Stimulated activated CD4-positive, alpha-beta T cell treated with anti-CD3 and anti-CD28 coated beads, Interleukin-1b, Interleukin-23, amount 100 ng/mL, for 1 hour (primary cell): ENCODE results near the gene FHAD1.
A peak's percentile ranks its signal among the peaks of the same experiment; 100 is the strongest.
"Not testable (repeated sequence)": the region's sequence is repeated elsewhere in the genome, so short reads cannot be mapped to it uniquely, and the experiment has no call there.

Source experiments
- DNase-seq, 2 donors: peaks; one replicate each; pipeline ENCODE4 v3.0.0-alpha.2; 2020; ENCODE audit warnings: low read depth in 2 of 2

FHAD1 gene

DNA sequence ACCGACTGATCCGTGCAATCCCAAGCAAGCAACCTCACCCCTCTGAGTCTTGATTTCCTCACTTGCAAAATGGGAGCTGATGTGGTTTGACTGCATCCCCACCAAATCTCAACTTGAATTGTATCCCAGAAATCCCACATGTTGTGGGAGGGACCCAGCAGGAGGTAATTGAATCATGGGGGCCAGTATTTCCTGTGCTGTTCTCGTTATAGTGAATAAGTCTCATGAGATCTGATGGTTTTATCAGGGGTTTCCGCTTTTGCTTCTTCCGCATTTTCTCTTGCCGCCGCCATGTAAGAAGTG lies 58.4 kb downstream of the FHAD1 start:
- DNase-seq, result no peak

DNA sequence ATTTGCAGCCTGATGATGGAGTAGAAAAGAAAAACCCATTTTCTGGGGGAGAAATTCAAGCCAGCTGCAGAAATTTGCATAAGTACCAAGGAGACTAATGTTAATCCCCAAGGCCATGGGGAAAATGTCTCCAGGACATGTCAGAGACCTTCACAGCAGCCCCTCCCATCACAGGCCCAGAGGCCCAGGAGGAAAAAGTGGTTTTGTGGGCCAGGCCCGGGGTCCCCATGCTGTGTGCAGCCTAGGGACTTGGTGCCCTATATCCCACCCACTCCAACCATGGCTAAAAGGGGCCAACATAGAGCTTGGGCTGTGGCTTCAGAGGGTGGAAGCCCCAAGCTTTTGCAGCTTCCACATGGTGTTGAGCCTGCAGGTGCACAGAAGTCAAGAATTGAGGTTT lies 59.3 kb downstream of the FHAD1 start:
- not testable (repeated sequence) for DNase-seq

DNA sequence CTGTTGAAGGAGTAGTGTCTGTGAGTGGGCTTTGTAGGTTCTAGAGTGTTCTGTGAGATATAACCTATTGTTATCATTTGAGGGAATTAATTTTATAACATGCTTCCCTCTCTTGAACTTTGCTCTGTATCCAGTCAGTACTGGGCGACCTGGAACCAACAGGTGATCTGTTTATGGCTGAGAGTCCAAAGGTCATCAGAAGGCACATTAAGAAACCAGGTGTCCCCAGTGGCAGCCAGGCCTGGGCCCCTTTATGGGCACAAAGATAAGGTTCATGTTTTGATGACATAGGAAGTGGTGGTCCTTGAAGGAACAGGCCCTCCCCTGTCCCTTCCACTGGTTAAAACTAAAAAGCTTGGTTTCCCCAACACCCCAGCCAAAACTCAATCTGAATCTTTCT lies 61.1 kb downstream of the FHAD1 start:
- DNase-seq, result no peak

DNA sequence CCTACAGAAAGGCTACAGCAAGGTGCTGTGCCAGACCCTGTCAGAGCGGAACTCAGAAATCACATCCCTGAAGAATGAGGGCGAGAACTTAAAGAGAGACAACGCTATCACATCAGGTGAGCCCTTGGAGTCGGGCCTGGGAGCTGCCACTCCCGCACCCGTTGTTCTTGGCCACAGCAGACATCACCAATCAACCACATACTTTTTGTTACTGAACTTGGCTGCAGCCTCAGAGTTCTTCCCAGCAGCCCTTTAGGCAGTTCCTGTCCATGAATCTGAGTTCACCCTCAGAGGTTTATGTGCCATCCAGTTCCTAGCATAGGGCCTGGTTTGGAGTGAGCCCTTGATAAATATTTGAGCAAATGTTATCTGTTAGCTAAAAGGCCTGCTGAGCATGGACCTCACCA lies 61.6 kb downstream of the FHAD1 start:
- DNase-seq, result no peak

DNA sequence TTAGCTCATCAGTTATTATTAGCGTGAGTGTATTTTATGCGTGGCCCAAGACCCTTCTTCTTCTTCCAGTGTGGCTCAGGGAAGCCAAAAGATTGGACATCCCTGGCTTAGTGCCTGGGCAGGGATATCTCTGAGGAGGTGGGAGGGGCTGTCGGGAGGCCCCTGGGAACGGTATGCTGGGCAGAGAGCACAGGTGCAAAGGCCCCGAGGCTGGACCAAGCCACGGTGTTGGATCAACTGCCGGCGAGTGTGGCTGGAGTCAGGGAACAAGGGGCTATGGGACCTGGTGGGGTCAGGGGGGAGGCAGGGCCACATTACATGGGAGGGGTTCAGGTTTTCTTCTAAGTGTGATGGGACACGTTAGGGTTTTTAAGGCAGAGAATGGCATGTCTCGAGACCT lies 62.7 kb downstream of the FHAD1 start:
- DNase-seq, result no peak

DNA sequence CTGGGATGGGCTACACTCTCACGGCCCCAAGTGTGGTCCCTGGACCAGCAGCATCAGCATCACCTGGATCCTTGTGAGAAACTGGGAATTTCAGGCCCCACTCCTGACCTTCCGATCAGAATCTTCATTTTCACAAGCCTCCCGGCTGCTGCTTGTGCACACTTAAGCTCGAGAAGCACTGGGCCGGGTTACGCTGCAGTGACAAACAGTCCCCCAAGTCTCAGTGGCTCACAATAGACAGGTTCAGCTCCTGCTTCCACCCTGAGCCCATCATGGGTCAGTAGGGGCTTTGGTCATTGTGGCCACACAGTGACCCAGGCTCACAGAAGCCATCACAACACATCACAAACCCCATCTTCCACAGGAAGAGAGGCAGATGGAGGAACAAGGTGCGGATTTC lies 63.5 kb downstream of the FHAD1 start:
- no peak for DNase-seq

DNA sequence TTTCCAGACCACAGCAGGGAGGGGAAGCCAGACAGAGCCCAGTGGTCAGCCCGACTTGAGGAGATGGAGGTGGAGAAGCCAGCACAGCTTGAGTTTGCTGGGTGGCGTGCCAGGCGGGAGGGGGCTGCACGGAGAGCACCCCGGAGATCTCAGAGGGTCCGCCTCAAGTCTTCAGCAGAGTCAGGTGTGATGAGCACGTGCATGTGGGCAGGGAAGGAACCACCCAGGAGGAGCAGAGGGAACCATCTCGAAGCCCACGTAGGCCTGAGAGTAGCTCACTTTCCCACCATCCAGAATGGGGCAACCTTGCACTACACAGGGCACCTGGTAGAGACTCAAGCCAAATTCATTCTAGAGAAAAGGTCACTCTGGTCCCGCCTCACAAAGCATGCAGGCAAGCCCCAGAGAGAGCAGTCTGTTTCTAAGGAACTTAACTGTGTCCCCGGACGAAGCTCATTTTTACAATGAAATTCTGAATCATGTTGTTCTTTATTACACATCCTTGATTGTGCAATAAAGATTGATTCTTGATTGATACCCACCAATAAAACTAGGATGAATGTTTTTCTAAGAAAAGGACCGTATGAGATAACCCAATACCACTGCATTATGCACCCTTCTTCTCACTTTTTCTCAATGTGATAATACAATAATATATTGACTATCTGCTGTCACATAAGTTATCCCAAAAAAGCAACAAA lies 64.2 kb downstream of the FHAD1 start:
- DNase-seq, result no peak

DNA sequence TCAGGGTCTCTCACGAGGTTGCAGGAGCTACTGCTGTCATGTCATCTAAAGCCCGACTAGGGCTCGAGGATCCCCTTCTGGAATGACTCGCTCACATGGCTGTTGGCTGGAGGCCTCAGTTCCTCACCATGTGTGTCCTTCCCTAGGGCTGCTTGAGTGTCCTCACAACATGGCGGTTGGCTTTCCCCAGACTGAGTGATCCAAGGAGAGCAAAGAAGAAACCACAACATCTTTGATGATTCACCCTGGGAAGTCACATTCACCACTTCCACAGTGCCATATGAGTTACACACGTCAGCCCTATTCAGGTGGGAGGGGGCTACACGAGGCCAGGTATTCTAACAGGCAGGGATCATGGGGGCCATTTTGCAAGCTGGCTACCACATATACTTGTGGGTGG lies 64.9 kb downstream of the FHAD1 start:
- DNase-seq, result no peak

DNA sequence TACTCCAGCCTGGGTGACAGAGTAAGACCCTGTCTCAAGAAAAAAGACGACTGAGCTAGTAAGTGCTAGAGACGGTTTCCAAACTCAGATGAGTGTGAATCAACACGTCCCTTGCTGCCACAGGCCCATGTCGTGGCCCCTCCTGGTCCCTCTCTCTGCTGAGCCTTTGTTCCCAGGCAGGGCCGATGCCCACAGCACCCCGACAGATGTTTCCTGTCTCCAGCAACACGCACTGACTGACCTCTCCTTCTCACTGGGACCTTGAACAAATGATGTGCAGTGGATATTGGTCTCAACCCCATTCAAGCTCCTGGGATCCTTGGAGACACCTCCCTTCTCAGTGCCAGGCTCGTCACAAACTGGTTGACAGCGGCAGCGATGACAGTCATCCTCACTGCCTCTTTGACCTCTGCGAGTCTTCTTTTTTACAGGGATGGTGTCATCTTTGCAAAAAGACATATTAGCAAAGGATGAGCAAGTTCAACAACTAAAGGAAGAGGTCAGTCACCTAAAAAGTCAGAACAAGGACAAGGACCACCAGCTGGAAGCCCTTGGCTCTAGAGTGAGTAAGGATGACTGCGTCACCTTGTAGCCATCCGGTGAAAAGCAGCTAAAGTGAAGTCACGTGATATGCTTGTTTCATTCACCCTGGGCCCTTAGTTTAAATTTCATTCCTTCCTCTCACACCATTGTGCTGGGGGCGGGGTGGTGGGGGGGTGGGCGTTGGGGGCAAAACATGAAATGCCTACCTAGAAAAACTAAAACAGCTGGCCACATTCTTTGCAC lies 65.8 kb downstream of the FHAD1 start:
- no peak for DNase-seq

DNA sequence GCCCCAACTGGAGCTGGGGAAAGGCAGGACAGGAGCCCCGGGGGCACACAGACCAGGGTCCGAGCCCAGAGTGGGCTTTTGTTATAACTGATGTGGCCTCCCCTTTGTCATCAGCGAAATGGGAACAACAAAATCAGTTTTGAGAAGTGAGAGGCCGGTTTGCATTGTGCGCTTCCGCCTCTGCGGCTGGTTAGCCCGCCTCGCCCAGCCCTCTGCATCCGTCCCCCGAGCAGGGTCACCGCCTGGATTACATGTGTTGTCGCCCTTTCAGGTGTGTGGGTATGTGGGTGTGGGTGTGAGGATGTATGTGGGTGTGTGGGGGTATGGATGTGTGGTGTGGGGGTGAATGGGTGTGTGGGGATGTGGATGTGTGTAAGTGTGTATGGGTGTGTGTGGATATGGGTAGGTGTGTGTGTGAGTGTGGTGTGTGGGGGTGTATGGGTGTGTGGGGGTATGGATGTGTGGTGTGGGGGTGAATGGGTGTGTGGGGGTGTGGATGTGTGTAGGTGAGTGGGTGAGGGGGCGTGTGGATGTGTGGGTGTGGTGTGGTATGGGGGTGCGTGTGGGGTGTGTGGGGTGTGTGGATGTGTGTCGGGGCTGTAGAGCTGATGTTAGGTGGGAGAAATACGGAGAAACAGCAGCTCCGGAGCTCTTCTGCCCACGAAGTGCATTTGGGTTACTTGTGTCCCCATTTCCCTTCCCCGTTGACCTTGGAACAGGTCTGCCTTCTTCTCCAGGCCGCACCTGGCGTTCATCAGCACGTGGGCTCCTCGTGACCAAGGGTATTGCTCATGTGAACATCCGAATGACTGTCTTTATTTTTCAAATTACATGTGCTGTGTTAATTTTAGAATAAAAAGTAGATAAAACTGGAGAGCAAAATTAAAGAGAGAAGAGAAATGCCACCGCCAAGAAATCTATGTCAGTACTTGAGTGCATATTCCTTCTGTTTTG lies 67.6 kb downstream of the FHAD1 start:
- DNase-seq, result no peak

DNA sequence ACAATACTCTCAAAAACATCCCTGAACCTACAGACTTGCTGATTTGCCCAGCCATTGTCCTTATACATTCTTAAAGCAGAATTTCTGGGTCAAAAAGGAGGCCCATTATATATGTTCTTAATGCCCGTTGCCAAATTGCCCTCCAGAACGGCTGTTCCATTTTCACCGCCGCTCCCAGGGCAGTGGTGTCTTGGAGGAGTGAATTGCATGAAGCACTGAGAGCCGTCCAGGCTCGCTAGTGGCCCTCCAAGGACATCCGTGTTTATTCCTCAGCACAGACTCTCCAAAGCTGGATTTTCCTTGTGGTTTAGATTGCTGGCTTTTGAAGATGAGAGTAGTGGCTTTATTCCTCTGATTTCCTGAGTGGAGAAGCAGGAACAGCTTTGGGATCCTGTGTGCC lies 68.8 kb downstream of the FHAD1 start:
- no peak for DNase-seq

DNA sequence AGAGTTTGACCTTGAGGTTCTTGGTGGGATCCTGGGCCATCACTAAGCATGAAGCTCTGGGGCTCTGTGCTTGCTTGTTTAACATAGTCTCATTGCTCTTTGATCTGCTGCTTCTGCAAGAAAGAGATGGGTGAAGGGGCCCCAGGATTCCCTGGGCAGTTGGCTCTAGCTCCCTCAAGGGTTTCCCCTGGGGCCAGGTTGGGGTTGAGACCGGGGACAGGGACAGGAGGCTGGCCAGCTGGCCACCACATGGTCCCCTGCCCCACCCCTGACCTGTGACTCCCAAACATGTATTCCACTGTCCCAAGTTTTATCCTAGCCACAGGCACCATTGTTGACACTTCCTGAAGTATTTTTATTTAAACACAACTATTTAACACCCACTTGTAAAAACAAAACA lies 69.5 kb downstream of the FHAD1 start:
- DNase-seq, result no peak

DNA sequence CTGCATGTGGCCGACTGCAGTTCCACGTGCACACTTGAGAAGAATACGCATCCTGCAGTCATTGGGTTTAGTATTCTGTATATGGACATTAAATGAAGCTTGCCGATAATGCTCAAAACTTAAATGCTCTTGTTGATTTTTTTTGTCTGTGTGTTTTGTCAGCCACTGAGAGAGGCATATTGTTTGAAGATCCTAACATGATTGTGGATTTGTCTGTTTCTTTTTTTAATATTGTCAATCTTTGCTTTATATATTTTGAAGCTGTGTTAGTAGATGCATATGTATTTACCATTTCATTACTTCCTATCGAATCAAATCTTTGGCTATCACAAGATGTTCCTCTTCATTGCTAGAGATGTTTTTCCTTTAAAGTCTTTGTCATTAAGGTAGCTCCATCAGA lies 73.2 kb downstream of the FHAD1 start:
- DNase-seq, result no peak

DNA sequence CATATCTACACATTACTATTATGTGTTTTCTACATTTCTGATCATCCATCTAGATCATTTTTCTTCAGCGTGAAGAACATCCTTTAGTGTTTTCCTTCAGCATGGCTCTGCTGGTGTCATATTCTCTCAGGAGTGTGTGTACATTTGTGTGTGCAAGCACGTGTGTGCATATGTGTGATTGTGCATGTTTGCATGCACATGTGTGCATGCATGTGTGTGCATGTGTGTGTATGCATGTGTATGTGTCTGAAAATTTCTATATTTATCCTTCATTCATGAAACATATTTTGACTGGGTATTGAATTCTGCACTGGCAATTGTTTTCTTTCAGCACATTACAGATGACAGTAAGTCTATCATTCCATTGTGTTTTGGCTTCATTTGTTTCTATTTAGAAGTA lies 74.6 kb downstream of the FHAD1 start:
- DNase-seq, result no peak

DNA sequence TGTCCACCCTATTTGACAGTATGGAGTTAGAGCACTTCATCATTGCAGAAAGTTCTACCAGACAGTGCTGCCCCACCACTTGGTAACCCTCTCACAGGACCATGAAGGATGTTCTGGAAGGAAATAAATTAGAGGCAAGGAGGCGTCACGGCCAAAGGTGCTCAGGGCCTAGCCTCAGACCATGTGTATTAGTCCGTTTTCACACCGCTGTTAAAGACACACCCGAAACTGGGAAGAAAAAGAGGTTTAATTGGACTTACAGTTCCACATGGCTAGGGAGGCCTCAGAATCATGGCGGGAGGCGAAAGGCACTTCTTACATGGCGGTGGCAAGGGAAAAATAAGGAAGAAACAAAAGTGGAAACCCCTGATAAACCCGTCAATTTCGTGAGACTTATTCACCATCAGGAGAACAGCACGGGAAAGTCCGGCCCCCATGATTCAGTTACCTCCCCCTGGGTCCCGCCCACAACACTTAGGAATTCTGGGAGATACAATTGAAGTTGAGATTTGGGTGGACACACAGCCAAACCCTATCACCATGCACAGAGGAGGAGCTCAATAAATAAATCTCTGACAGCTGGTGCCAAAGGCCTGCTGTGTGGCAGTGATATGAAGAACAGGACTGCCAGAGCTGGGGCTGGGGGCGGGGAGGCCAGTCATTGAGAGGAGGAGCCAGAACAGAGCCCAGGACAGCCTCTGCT lies 75.8 kb downstream of the FHAD1 start:
- DNase-seq, result no peak

DNA sequence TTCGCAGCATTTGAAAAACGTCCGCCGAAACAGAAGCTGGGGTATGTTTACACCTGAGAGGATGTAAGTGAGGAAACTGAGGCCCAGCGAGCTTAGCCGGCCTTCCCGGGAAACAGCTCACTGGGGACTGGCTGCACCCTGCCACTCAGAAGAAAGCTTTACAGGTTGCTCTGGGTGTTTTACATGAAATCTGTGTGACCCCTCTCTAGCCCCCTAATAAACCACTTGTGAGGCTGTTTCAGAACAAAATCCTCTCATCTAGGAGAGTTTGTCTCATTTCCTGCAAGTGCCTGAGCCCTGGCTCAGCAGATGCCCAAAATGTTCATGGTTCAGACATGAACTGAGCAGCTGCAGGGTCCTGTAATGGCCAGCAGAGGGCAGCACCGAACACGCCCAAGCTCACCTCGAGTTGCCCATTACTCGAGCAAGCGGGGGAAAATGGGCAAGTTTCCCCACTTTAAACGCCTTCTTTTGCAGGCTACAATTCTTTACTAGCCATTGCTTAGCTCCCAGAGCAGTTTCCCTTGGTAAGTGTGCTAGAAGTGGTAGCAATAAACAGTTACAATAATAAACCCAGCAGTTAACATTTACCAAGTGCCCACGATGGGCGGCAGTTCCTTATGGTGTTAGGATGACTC lies 76.4 kb downstream of the FHAD1 start:
- DNase-seq, result peak; percentile 42 to 53

DNA sequence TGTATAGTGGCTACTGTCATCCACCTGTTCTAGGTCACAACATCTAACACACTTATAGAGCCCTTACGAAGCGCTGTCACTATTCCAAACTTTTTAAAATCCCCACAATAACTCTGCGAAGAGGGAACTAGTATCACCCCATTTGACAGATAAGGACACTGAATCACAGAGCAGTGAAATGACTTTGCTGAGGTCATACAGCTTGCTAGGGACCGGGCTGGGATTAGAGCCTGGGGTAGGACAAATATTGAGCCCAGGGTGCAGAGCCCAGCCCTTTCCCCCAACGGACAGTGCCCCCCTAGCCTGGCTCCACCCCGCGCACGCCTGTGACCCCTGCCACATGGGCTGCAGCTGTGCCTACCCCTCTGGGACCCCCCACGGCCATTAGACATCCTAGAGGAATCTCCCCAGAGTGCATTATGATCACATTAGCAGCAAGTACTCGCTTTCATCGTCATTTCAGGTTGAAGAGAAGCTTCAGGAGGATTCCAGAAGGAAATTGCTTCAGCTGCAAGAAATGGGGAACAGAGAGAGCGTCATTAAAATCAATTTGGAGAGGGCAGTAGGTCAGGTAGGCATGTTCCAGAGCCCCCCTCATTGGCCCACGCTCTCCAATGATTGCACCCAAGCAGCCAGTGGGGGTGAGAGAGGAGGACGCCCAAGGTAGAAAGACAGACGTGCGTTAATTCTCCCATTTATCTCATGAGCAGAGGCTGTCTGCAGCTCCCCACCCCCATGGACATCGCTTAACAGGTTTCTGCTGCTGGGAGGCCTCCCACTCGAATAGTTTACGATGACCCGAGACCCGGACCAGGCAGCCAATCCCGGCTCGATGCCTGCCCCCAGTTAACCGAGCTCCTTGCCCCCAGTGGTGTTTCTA lies 77.2 kb downstream of the FHAD1 start:
- DNase-seq, result no peak

DNA sequence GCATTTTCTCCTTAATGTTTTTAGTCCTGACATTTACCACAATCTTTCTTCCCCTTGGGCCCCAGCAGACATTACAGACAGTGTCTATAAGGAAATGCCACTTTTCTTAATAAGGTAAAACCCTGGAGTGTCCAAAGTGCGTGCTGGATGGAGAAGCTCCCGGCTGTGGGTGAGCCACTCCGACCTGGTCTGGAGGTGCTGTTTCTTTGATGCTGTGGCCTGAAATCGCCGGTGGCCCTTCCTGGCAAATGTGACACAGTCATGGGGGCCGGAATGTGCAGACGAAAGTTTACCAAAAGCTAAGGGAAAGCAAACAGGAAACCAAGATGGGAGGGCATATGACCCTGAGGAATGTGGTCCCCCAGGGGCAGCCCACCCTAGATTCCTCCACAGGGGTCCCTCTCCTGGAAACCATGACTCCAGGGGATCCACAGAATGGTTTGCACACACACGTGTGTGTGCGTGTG lies 77.9 kb downstream of the FHAD1 start:
- DNase-seq, result no peak

DNA sequence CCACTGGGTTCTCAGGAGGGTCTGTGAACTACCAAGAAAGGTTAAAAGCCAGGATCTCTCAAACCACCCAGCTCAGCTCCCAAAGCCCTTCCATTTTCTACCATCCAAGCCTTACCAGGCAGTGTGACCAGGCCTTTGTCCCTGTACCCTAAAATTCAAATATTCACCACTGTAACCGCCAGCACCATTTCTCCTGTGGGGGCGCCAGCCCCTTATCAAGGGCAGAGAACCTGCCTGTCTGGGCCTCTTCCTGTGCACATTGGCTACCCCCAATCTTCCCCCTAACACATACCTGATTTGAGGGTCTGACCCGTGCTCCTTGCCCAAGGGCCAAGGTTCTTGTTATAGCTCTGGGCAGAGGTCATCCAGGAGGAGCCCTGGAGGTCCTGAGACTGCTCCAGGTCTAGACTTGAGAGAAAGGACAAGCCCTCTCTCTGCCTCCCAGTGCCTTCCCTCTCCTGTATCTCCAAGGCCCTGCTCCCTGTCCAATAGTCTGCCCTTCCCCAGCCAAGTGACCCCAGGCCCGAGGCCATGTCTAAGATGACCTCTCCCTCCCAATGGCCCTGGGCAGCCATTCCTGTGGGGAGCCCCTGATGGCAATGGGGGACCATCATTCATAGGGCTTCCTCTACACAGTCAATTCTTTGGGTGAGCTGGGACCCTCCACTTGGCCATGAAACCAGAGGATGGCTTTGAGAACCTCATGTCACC lies 78.5 kb downstream of the FHAD1 start:
- DNase-seq, result no peak
